ENCODE data around the gene MUC13.

GRCh38 chr3:124960698-124961097 lies 26.1 kb upstream of the MUC13 start:
- no peak for TF ChIP-seq CTCF (IDR thresholded peaks at IDR 0.05; ENCODE audit: poor library complexity)
- TF ChIP-seq EZH2 (IDR thresholded peaks at IDR 0.05; ENCODE audit: borderline replicate concordance): no peak

Data from hepatocyte (in vitro differentiated cells).